Measurements from ENCODE around the gene ZRSR2. TPM values are rescaled to one million over a fixed set of nuclear protein-coding genes. Genes with fewer than 3 reads are reported as not detected.
A peak's percentile ranks its signal among the peaks of the same experiment; 100 is the strongest.

ZRSR2 gene
- total and polyA plus RNA-seq, 4 donors, result 7.1 to 32.8 (median 10.0) TPM

GRCh38 chrX:15790769-15791290 is 546 bp downstream of the ZRSR2 start:
- ATAC-seq (ENCODE audit: insufficient read depth, low FRiP score), result no peak
- Histone ChIP-seq H3K27me3 (ENCODE audit: control insufficient read depth in 3 of 3, insufficient read depth in 3 of 3, low read length in 2 of 3) (peaks cover 0 to 28% (median 0%) of the 10 kb centered on the region in 3 donors), H3K36me3 (ENCODE audit: control insufficient read depth in 4 of 4, insufficient read depth in 4 of 4, low read length in 4 of 4) (peaks cover 0 to 11% (median 0%) of the 10 kb centered on the region in 4 donors), H3K27ac (ENCODE audit: low read depth in 1 of 2, low read length in 1 of 2) (peak overlapping the region; percentile 82 to 83), H3K4me3 (peak overlapping the region; percentile 60), H3K9me3 (ENCODE audit: control insufficient read depth in 4 of 4, insufficient read depth in 3 of 4, low read length in 3 of 4) (no peaks in the 10 kb centered on the region), H3K9ac (ENCODE audit: insufficient read depth in 1 of 2, low read length in 2 of 2) (peak overlapping the region; percentile 8 to 71), H3K4me1 (ENCODE audit: control insufficient read depth in 5 of 5, insufficient read depth in 5 of 5, low read length in 5 of 5) (peaks cover 0 to 5% (median 0%) of the 10 kb centered on the region in 5 donors)
- WGBS, 2 donors, result 0 to 1% methylated on average over 15 of the region's 15 CpGs
- TF ChIP-seq CTCF (IDR thresholded peaks at IDR 0.05; ENCODE audit: control extremely low read depth, extremely low read depth), result no peak
- peak in 1 of 3 donors; percentile 55 for DNase-seq

- H3K9me3 ChIP-seq (ENCODE audit: control insufficient read depth in 4 of 4, insufficient read depth in 3 of 4, low read length in 3 of 4), result no peaks in the 10 kb centered on the region
- H3K27ac ChIP-seq (ENCODE audit: low read depth in 1 of 2, low read length in 1 of 2), result no peak overlapping the region
- no peak for TF ChIP-seq CTCF (IDR thresholded peaks at IDR 0.05; ENCODE audit: control extremely low read depth, extremely low read depth)
- H3K36me3 ChIP-seq (ENCODE audit: control insufficient read depth in 4 of 4, insufficient read depth in 4 of 4, low read length in 4 of 4), result peaks cover 0 to 8% (median 2%) of the 10 kb centered on the region in 4 donors
- 69 to 94% methylated on average over 4 of the region's 4 CpGs for WGBS, 2 donors
- peaks cover 0 to 18% (median 3%) of the 10 kb centered on the region in 3 donors for H3K27me3 ChIP-seq (ENCODE audit: control insufficient read depth in 3 of 3, insufficient read depth in 3 of 3, low read length in 2 of 3)
- DNase-seq (no peak), ATAC-seq (ENCODE audit: insufficient read depth, low FRiP score) (no peak)
- H3K4me3 ChIP-seq, result no peak overlapping the region
- no peaks in the 10 kb centered on the region for H3K4me1 ChIP-seq (ENCODE audit: control insufficient read depth in 5 of 5, insufficient read depth in 5 of 5, low read length in 5 of 5)
- no peak overlapping the region for H3K9ac ChIP-seq (ENCODE audit: insufficient read depth in 1 of 2, low read length in 2 of 2)
Observed at GRCh38 chrX:15797707-15798106, 7.4 kb downstream of the ZRSR2 start.

GRCh38 chrX:15804563-15804962 is 14.3 kb downstream of the ZRSR2 start:
- Histone ChIP-seq H3K9ac (ENCODE audit: insufficient read depth in 1 of 2, low read length in 2 of 2) (no peak overlapping the region), H3K4me1 (ENCODE audit: control insufficient read depth in 5 of 5, insufficient read depth in 5 of 5, low read length in 5 of 5) (peaks cover 0 to 10% (median 0%) of the 10 kb centered on the region in 5 donors)
- ATAC-seq (ENCODE audit: insufficient read depth, low FRiP score), result no peak

More at GRCh38 chrX:15804563-15804962, 14.3 kb downstream of the ZRSR2 start:
- Histone ChIP-seq H3K36me3 (ENCODE audit: control insufficient read depth in 4 of 4, insufficient read depth in 4 of 4, low read length in 4 of 4) (peaks cover 0 to 7% (median 6%) of the 10 kb centered on the region in 4 donors), H3K27ac (ENCODE audit: low read depth in 1 of 2, low read length in 1 of 2) (no peak overlapping the region), H3K4me3 (no peak overlapping the region), H3K27me3 (ENCODE audit: control insufficient read depth in 3 of 3, insufficient read depth in 3 of 3, low read length in 2 of 3) (peaks cover 0 to 14% (median 7%) of the 10 kb centered on the region in 3 donors), H3K9me3 (ENCODE audit: control insufficient read depth in 4 of 4, insufficient read depth in 3 of 4, low read length in 3 of 4) (no peaks in the 10 kb centered on the region)
- TF ChIP-seq CTCF (IDR thresholded peaks at IDR 0.05; ENCODE audit: control extremely low read depth, extremely low read depth), result no peak
- DNase-seq, result peak in 1 of 3 donors; percentile 25

All from lung (tissue), 12 donors.